Measurements from ENCODE around the gene RETSAT.
"Not testable (repeated sequence)": the region's sequence is repeated elsewhere in the genome, so short reads cannot be mapped to it uniquely, and the experiment has no call there.

RETSAT gene

GRCh38 chr2:85377083-85377482 is 22.8 kb upstream of the RETSAT start:
- DNase-seq = no peak

- no peak for DNase-seq
These were observed 22.1 kb upstream of the RETSAT start for GRCh38 chr2:85376291-85377065.

GRCh38 chr2:85371045-85371444 is 16.7 kb upstream of the RETSAT start:
- DNase-seq = no peak

- DNase-seq = no peak
These were observed 15.2 kb upstream of the RETSAT start for GRCh38 chr2:85369500-85369899.

- DNase-seq = no peak
These were observed 14.6 kb upstream of the RETSAT start for GRCh38 chr2:85368921-85369320.

GRCh38 chr2:85367180-85367579 is 12.9 kb upstream of the RETSAT start:
- no peak for DNase-seq

- not testable (repeated sequence) for DNase-seq
These were observed 8.5 kb upstream of the RETSAT start for GRCh38 chr2:85362653-85363387.

GRCh38 chr2:85357736-85358135 is 3.4 kb upstream of the RETSAT start:
- no peak for DNase-seq

- DNase-seq = no peak
These were observed 1.9 kb upstream of the RETSAT start for GRCh38 chr2:85356186-85356585.

GRCh38 chr2:85355521-85355920 is 1.2 kb upstream of the RETSAT start:
- DNase-seq = no peak

- DNase-seq = no peak
These were observed 714 bp upstream of the RETSAT start for GRCh38 chr2:85355073-85355410.

- DNase-seq = peak; percentile 39
These were observed 447 bp downstream of the RETSAT start for GRCh38 chr2:85353876-85354285.

GRCh38 chr2:85347599-85347998 is 6.7 kb downstream of the RETSAT start:
- no peak for DNase-seq

GRCh38 chr2:85344356-85344954 is 9.9 kb downstream of the RETSAT start:
- DNase-seq = no peak

GRCh38 chr2:85343207-85343895 is 11.0 kb downstream of the RETSAT start:
- DNase-seq = not testable (repeated sequence)

GRCh38 chr2:85342156-85342555 is 12.2 kb downstream of the RETSAT start:
- no peak for DNase-seq

- DNase-seq = no peak
These were observed 12.9 kb downstream of the RETSAT start for GRCh38 chr2:85341269-85342029.

GRCh38 chr2:85340034-85340892 is 14.1 kb downstream of the RETSAT start:
- no peak for DNase-seq

GRCh38 chr2:85334928-85335327 is 19.4 kb downstream of the RETSAT start:
- DNase-seq = no peak

GRCh38 chr2:85333877-85334276 is 20.5 kb downstream of the RETSAT start:
- DNase-seq = not testable (repeated sequence)

- DNase-seq = peak; percentile 44
These were observed 23.3 kb downstream of the RETSAT start for GRCh38 chr2:85330839-85331636.
